Activated B cell treated with CpG ODN at 0.5 μM for 24 hours (primary cell): ENCODE measurements around the gene DBF4B. TPM values are rescaled to one million over a fixed set of nuclear protein-coding genes. Genes with fewer than 3 reads are reported as not detected.
"Not testable (repeated sequence)": the region's sequence is repeated elsewhere in the genome, so short reads cannot be mapped to it uniquely, and the experiment has no call there.

Experiments
- ATAC-seq: fragments of 200-7000 bp; cut with Tn5 transposase; one replicate; pipeline ENCODE4 v1.10.0; 2021; ENCODE audit warnings: low read depth, mild to moderate bottlenecking, moderate library complexity
- CTCF ChIA-PET: fragments of 350-600 bp; sonication (Branson Sonifier 250); formaldehyde crosslinking; loops from one replicate; lab custom pipeline; 2021; ENCODE audit warnings: antibody characterized with exemption; lab: Charles Lee
- POLR2A ChIA-PET: fragments of 350-600 bp; sonication (Branson Sonifier 250); formaldehyde crosslinking; loops from one replicate; lab custom pipeline; 2021; ENCODE audit warnings: antibody characterized with exemption; lab: Charles Lee
- DNase-seq: peaks from one replicate; pipeline ENCODE4 v3.0.0; 2022
- H3K27ac Mint-ChIP-seq: one replicate; pipeline ENCODE4 v1.8.0; 2020; ENCODE audit warnings: mixed read lengths
- H3K27me3 Mint-ChIP-seq: one replicate; pipeline ENCODE4 v1.8.0; 2021; ENCODE audit warnings: mixed read lengths
- H3K36me3 Mint-ChIP-seq: one replicate; pipeline ENCODE4 v1.8.0; 2021; ENCODE audit warnings: low read depth, mixed read lengths
- H3K4me1 Mint-ChIP-seq: one replicate; pipeline ENCODE4 v1.8.0; 2021; ENCODE audit warnings: mixed read lengths
- H3K4me3 Mint-ChIP-seq: one replicate; pipeline ENCODE4 v1.8.0; 2020; ENCODE audit warnings: mild to moderate bottlenecking, mixed read lengths
- H3K9me3 Mint-ChIP-seq: one replicate; pipeline ENCODE4 v1.8.0; 2020; ENCODE audit warnings: mixed read lengths
- intact Hi-C: fragments of 100-400 bp; cut with micrococcal nuclease; formaldehyde crosslinking; loops from one replicate; pipeline ENCODE4 v1.15.1; 2024
- total RNA-seq: library from RNA; stranded (reverse); gene quantifications from 2 replicates; pipeline ENCODE4 v1.2.3, GENCODE V29; 2022
- TF ChIP-seq, protein P1 (sequence below): fragments of 200-600 bp; IDR thresholded peaks from one replicate; pipeline ENCODE4 v1.8.0; 2022; ENCODE audit warnings: antibody characterized with exemption, mild to moderate bottlenecking

The DBF4B gene
- total RNA-seq, 1 donor from 2014 or later = 13.8 TPM

GRCh38 chr17:44672479-44673093 is 35.9 kb upstream of the DBF4B start:
- intact Hi-C loops = loop anchor here (1.0 kb wide), 1 partner anchor 139 kb away; no protein-coding TSS in a partner anchor
- POLR2A ChIA-PET = interaction anchor here (0.7 kb wide), 1 partner anchor 482 kb away, joined by 4 read pairs; no protein-coding TSS in a partner anchor
- CTCF ChIA-PET = interaction anchor here (0.6 to 2.6 kb wide), 4 partner anchors 92 to 206 kb away, joined by 3 to 17 read pairs (median 4); no protein-coding TSS in a partner anchor
- TF ChIP-seq, protein P1, sequence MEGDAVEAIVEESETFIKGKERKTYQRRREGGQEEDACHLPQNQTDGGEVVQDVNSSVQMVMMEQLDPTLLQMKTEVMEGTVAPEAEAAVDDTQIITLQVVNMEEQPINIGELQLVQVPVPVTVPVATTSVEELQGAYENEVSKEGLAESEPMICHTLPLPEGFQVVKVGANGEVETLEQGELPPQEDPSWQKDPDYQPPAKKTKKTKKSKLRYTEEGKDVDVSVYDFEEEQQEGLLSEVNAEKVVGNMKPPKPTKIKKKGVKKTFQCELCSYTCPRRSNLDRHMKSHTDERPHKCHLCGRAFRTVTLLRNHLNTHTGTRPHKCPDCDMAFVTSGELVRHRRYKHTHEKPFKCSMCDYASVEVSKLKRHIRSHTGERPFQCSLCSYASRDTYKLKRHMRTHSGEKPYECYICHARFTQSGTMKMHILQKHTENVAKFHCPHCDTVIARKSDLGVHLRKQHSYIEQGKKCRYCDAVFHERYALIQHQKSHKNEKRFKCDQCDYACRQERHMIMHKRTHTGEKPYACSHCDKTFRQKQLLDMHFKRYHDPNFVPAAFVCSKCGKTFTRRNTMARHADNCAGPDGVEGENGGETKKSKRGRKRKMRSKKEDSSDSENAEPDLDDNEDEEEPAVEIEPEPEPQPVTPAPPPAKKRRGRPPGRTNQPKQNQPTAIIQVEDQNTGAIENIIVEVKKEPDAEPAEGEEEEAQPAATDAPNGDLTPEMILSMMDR = no peak
- Mint-ChIP-seq H3K36me3 (peaks cover 6% of the 10 kb centered on the region), H3K4me3 (no peak overlapping the region), H3K4me1 (no peaks in the 10 kb centered on the region), H3K27ac (no peak overlapping the region), H3K9me3 (no peaks in the 10 kb centered on the region), H3K27me3 (no peaks in the 10 kb centered on the region)
- ATAC-seq (no peak), DNase-seq (no peak)

DNA sequence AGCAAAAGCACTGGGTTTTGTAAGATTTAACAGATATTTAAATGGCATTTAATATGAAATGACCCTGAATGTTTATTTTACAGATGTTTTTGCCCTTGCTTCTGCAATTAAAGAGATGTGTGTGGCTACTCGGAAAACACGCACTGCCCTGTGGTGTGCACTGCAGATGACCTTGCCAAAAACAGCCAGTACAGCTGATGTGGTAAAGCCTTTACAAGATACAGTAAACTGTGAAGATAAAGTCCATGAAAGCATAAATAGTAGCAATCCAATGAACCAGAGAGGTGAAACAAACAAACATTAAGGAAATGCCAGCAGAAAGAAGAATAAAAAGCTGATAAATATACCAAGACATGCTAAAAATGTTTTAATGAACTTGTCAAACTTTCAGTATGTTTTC is 34.6 kb upstream of the DBF4B start:
- CTCF ChIA-PET = no interaction called here
- POLR2A ChIA-PET = no interaction called here
- peaks cover 18% of the 10 kb centered on the region for H3K36me3 Mint-ChIP-seq
- H3K9me3 Mint-ChIP-seq = no peaks in the 10 kb centered on the region
- intact Hi-C loops = no loop called here
- DNase-seq (no peak), ATAC-seq (no peak)
- no peak overlapping the region for H3K4me3 Mint-ChIP-seq
- TF ChIP-seq, protein P1 = no peak
- H3K27me3 Mint-ChIP-seq = no peaks in the 10 kb centered on the region
- no peaks in the 10 kb centered on the region for H3K4me1 Mint-ChIP-seq
- no peak overlapping the region for H3K27ac Mint-ChIP-seq

DNA sequence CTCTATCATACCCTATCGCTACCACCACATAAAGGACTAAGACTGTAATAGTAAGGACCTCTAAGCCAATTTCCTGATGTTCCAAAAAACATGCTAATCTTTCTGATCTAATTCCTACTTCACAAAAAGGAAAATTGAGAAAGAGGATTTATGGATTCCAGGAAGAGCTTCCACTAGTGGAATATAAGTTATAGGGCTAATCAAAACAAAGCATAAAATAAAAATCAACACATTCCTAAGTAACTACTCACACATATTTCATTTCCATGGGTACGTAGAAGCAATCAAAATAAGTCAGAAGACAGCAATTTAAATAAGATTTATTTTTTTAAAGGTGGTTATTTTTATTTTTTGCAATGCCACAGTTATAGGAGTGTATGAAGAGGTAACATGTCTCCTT is 31.3 kb upstream of the DBF4B start:
- intact Hi-C loops = no loop called here
- ATAC-seq (no peak), DNase-seq (no peak)
- CTCF ChIA-PET = interaction anchor here (1.4 kb wide), 1 partner anchor 144 kb away, joined by 3 read pairs; no protein-coding TSS in a partner anchor
- POLR2A ChIA-PET = no interaction called here
- Mint-ChIP-seq H3K36me3 (peaks cover 39% of the 10 kb centered on the region), H3K4me1 (no peaks in the 10 kb centered on the region), H3K4me3 (no peak overlapping the region), H3K27me3 (no peaks in the 10 kb centered on the region), H3K27ac (no peak overlapping the region), H3K9me3 (no peaks in the 10 kb centered on the region)
- TF ChIP-seq, protein P1 = no peak

DNA sequence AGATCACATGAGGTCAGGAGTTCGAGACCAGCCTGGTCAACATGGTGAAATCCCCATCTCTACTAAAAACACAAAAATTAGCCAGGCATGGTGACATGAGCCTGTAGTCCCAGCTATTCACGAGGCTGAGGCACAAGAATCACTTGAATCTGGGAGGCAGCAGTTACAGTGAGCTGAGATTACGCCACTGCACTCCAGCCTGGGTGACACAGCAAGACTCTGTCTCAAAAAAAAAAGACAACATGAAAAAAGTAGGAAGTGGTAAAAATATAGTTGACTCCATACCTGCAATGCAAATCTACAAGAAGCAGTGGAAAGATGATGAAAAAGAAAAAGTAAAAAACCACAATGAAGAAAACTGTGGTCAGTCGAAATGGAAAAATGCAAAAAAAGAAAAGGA is 25.2 kb upstream of the DBF4B start:
- POLR2A ChIA-PET, H3K27me3 Mint-ChIP-seq, H3K4me3 Mint-ChIP-seq, DNase-seq, ATAC-seq, H3K4me1 Mint-ChIP-seq, CTCF ChIA-PET, H3K27ac Mint-ChIP-seq, H3K9me3 Mint-ChIP-seq, intact Hi-C loops: not testable (repeated sequence)
- H3K36me3 Mint-ChIP-seq = peaks cover 59% of the 10 kb centered on the region

DNA sequence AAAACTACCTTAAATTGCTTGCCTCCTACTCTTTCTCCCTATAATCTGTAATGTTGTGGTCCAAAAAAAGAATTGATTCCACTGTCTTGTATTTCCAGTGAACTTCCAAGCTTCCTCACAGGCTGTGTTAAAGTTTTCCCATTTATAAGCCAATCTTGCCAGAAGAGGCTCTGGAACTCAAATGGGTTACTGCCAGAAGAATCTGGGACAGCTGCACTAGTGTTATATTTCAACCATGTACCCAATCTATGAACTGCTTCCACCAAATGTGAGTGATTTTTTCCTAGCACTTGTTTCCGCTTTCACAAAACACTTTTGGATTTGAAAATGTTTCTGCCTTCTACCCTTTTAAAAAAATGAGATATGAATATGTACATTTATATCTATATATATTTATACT is 20.7 kb upstream of the DBF4B start:
- ChIA-PET POLR2A (no interaction called here), CTCF (interaction anchor here (0.8 kb wide), 1 partner anchor 92 kb away, joined by 5 read pairs; no protein-coding TSS in a partner anchor)
- peaks cover 34% of the 10 kb centered on the region for H3K36me3 Mint-ChIP-seq
- intact Hi-C loops = no loop called here
- H3K27me3 Mint-ChIP-seq = no peaks in the 10 kb centered on the region
- H3K4me1 Mint-ChIP-seq = peaks cover 28% of the 10 kb centered on the region
- no peak overlapping the region for H3K27ac Mint-ChIP-seq
- ATAC-seq (no peak), DNase-seq (no peak)
- no peaks in the 10 kb centered on the region for H3K9me3 Mint-ChIP-seq
- no peak overlapping the region for H3K4me3 Mint-ChIP-seq
- TF ChIP-seq, protein P1 = no peak
